Psoas muscle (tissue), 8 donors: ENCODE results near the gene MOXD1. TPM values are rescaled to one million over a fixed set of nuclear protein-coding genes. Genes with fewer than 3 reads are reported as not detected.

Source experiments
- ATAC-seq, 4 donors: fragments of 200-7000 bp; cut with Tn5 transposase; one replicate each; pipeline ENCODE4 v1.9.1; 2020; ENCODE audit warnings: moderate library complexity in 3 of 4, mild to moderate bottlenecking in 2 of 4
- DNase-seq, 2 donors: peaks; one replicate each; pipeline ENCODE4 v3.0.0-alpha.2; 2020
- H3K27ac ChIP-seq: fragments of 200-600 bp; one replicate; pipeline ENCODE4 v1.8.0; 2022
- H3K27me3 ChIP-seq, 3 donors: fragments of 200-600 bp in 1 of 3; one replicate each; pipeline versions ENCODE4 v1.6.1 to v1.8.0; 2013 to 2022; ENCODE audit warnings: low read length in 2 of 3, mild to moderate bottlenecking in 2 of 3, moderate library complexity in 1 of 3; ENCODE audit not compliant: insufficient read depth in 3 of 3
- H3K36me3 ChIP-seq, 2 donors: fragments of 200-600 bp in 1 of 2; one replicate each; pipeline versions ENCODE4 v1.6.1 to v1.8.0; 2013 to 2022; ENCODE audit warnings: low read depth in 1 of 2, mild to moderate bottlenecking in 1 of 2, moderate library complexity in 1 of 2; ENCODE audit not compliant: insufficient read depth in 1 of 2
- H3K4me1 ChIP-seq: fragments of 200-600 bp; one replicate; pipeline ENCODE4 v1.8.0; 2022
- H3K4me3 ChIP-seq: fragments of 200-600 bp; one replicate; pipeline ENCODE4 v1.8.0; 2022; ENCODE audit warnings: mild to moderate bottlenecking
- H3K9me3 ChIP-seq: fragments of 200-600 bp; one replicate; pipeline ENCODE4 v1.8.0; 2022
- CTCF ChIP-seq: fragments of 200-600 bp; IDR thresholded peaks from one replicate; pipeline ENCODE4 v1.8.0; 2022; ENCODE audit warnings: antibody characterized with exemption
- WGBS, 3 donors: extraction: QIAGEN DNeasy Blood & Tissue Kit; methylation state at CpG; one replicate each; pipeline versions ENCODE4 v1.1.6 to v1.1.7; 2013; 5-methylcytosine and 5-hydroxymethylcytosine counted together
- intact Hi-C, 2 donors: fragments of 100-400 bp; cut with DNase I; formaldehyde crosslinking; loops; one replicate each; pipeline versions ENCODE4 v1.11.0 to v1.14.2; 2022
- polyA plus RNA-seq, 3 donors: library from polyadenylated mRNA; stranded (reverse); fragments of 200-250 nt; gene quantifications; one replicate each; pipeline ENCODE4 v1.2.3, GENCODE V29; 2013
- total RNA-seq, 4 donors: library from RNA; stranded (reverse); fragmentation: NEBNext Ultra II Directional in 2 of 4; extraction: Animal tissue kit (Norgen Biotek cat#: 25700) in 2 of 4; gene quantifications; one replicate each; pipeline versions ENCODE4 v1.2.1 to v1.2.4, GENCODE V29; 2021 to 2023
- donor health status: healthy with polysubstance abuse.
- donor health status: DM: no; HTN: no; CAD: no; lungs with moderate emphysema.
- donor health status: Bipolar disorder and iron deficiency.
- donor health status: healthy.
- donor health status: DM: yes; HTN: yes; CAD: no.
- donor health status: DM: no; HTN: no; CAD: no.
- donor health status: DM: no; HTN: no; CAD: no.
- donor health status: DM: yes; HTN: yes; CAD: no.

Gene MOXD1
- total and polyA plus RNA-seq, 7 donors, result 0.10 to 0.58 (median 0.30) TPM; not detected in 2

DNA sequence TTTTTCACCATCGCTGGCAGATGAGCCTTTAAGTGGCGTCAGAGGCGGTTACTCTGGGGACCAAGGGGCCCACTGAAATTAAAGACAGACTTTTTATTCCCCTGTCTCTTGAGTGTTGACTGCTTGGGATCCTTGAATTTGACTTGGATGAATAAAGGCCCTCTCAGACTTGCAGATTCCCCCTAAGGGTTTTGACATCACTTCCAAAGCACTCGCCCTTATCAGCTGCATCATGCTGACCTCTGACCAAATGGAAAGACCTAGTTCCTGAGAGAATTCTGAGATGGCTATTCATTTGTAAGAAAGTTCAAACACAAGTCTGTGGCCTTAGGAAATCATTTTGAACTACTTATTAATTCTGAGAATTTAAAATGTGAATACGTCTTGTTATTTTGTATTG, 13.5 kb upstream of the MOXD1 start:
- intact Hi-C loops, result no loop called here
- no peak for DNase-seq
- H3K36me3 ChIP-seq, result no peaks in the 10 kb centered on the region
- 63 to 79% (median 78%) methylated on average over 5 of the region's 5 CpGs for WGBS, 3 donors
- H3K27ac ChIP-seq, result no peak overlapping the region
- no peak for TF ChIP-seq CTCF
- H3K4me1 ChIP-seq, result no peaks in the 10 kb centered on the region
- no peak for ATAC-seq
- no peaks in the 10 kb centered on the region for H3K27me3 ChIP-seq
- H3K4me3 ChIP-seq, result no peak overlapping the region
- peaks cover 6% of the 10 kb centered on the region for H3K9me3 ChIP-seq

GRCh38 chr6:132414322-132414721, 13.0 kb upstream of the MOXD1 start:
- H3K36me3 ChIP-seq, result no peaks in the 10 kb centered on the region
- no peaks in the 10 kb centered on the region for H3K27me3 ChIP-seq
- WGBS, 3 donors, result 55 to 64% (median 57%) methylated on average over 6 of the region's 6 CpGs
- H3K27ac ChIP-seq, result no peak overlapping the region
- ATAC-seq (no peak), DNase-seq (no peak)
- intact Hi-C loops, result no loop called here
- no peaks in the 10 kb centered on the region for H3K4me1 ChIP-seq
- peaks cover 6% of the 10 kb centered on the region for H3K9me3 ChIP-seq
- H3K4me3 ChIP-seq, result no peak overlapping the region
- no peak for TF ChIP-seq CTCF

DNA sequence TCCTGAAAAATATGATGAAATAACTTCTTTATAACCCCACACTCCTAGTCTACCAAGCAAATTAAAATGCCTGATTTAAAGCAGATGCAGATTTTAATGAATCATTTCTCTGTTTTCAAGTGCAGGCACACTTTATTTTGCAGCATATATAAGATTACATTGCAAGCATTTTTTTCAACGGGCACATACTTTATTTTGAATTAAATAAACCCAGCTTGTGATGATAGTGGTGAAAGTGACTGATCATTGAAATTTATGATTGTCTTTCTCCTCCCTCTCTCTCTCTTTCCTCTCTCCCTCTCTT, 12.2 kb upstream of the MOXD1 start:
- TF ChIP-seq CTCF, result no peak
- ATAC-seq (no peak), DNase-seq (no peak)
- Histone ChIP-seq H3K4me1 (no peaks in the 10 kb centered on the region), H3K9me3 (peaks cover 6% of the 10 kb centered on the region), H3K27ac (no peak overlapping the region), H3K27me3 (no peaks in the 10 kb centered on the region), H3K4me3 (no peak overlapping the region), H3K36me3 (no peaks in the 10 kb centered on the region)
- WGBS, 3 donors, result 14 to 29% (median 18%) methylated on average over 1 of the region's 1 CpG
- intact Hi-C loops, result no loop called here

- Histone ChIP-seq H3K4me1 (no peaks in the 10 kb centered on the region), H3K27me3 (no peaks in the 10 kb centered on the region), H3K27ac (no peak overlapping the region), H3K36me3 (no peaks in the 10 kb centered on the region), H3K9me3 (peaks cover 6% of the 10 kb centered on the region), H3K4me3 (no peak overlapping the region)
- TF ChIP-seq CTCF, result no peak
- DNase-seq (no peak), ATAC-seq (no peak)
- intact Hi-C loops, result no loop called here
- 84 to 85% (median 85%) methylated on average over 5 of the region's 5 CpGs for WGBS, 3 donors
Observed at GRCh38 chr6:132412656-132413498, 11.6 kb upstream of the MOXD1 start.

DNA sequence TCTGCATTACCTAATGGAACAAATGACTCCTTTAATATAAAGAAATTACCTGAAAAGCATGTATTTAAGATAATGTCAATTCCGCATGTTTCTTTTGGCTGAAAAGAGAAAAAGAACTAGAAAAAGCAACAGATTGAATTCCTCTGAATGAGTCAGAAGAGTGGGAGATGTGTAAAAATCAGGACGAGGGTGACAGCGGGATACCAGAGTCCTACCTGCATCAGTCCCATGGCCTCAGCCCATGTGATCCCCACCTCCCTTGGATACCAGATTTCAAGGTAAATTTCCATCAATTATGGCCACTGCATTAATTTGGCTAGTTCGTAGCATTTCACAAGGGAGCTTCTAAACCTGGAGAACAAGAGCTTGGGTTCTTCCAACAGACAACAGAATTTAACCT, 10.0 kb upstream of the MOXD1 start:
- no peaks in the 10 kb centered on the region for H3K4me1 ChIP-seq

More for the DNA sequence above, 10.0 kb upstream of the MOXD1 start:
- intact Hi-C loops, result no loop called here
- no peaks in the 10 kb centered on the region for H3K36me3 ChIP-seq
- ATAC-seq (no peak), DNase-seq (no peak)
- 88 to 91% (median 90%) methylated on average over 4 of the region's 4 CpGs for WGBS, 3 donors
- H3K27me3 ChIP-seq, result no peaks in the 10 kb centered on the region
- H3K27ac ChIP-seq, result no peak overlapping the region
- no peak overlapping the region for H3K4me3 ChIP-seq
- no peak for TF ChIP-seq CTCF
- H3K9me3 ChIP-seq, result no peaks in the 10 kb centered on the region
